ENCODE measurements around the gene FOXA3.

The FOXA3 gene

DNA sequence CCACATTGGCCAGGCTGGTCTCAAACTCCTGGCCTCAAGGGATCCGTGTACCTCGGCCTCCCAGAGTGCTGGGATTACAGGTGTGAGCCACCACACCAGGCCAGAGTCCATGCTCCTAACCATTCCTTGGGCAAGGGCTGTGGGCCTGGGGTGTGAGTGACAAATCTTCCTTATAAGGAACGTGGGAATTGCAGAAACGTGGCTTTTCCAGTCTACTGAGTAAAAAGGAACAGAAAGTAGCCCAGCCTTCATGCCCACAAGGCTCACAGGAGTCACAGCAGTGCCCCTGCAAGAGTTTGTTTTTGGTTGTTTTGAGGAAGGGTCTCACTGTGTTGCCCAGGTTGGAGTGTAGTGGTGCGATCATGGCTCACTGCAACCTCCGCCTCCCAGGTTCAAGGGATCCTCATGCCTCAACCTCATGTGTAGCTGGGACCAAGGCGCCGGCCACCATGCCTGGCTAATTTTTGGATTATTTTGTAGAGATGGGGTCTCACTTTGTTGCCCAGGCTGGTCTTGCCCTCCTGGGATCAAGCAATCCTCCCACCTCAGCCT lies 33.2 kb downstream of the FOXA3 start:
- DNase-seq = no peak

DNA sequence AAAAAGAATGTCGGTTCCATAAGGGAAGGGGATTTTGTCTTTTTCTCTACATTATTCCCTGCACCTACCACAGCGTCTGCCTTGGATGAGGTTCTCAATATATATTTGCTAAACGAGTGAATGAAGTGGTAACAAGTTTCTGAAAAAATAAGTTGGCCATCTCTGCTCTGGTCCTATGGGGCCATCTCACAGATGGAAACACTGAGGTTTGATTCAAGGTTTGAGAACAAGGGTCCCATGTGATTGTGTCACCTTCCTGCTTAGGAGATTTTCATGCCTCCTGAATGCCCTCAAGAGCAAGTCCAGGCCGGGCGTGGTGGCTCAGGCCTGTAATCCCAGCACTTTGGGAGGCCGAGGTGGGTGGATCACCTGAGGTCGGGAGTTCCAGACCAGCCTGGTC lies 35.1 kb downstream of the FOXA3 start:
- DNase-seq = no peak

- no peak for DNase-seq
These were observed 35.9 kb downstream of the FOXA3 start for GRCh38 chr19:45899919-45900589.

DNA sequence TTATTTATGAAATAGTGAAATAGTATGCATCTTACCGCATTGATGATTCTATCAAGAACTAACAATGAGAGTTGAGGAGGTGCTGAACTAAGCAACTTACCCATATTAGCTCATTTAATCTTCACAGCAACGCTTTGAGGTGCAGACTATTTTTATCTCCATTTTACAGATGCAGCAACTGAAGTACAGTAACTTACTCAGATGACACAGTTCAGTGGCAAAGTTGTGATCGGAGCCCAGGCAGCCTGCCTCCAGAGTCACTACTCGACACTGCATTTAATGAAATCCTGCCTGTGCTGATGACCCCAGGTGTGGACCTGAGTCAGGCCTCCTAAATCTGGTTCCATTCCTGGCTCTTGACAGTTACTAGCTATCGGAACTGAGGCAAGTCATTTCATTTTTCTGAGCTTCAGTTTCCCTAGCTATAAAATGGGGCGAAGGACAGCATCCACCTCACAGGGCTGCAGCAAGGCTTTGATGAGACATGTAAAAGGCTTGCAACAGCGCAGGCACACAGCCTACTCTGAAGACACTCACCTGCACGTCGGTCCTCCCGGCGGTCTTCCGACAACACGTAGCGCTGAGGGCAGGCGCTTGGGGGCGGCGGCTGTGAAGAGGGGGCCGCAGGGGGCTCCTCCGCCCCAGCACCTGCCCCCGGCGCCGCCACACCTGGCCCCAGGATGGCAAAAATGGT lies 36.8 kb downstream of the FOXA3 start:
- DNase-seq = no peak

- DNase-seq = no peak
These were observed 37.3 kb downstream of the FOXA3 start for GRCh38 chr19:45901432-45901911.

DNA sequence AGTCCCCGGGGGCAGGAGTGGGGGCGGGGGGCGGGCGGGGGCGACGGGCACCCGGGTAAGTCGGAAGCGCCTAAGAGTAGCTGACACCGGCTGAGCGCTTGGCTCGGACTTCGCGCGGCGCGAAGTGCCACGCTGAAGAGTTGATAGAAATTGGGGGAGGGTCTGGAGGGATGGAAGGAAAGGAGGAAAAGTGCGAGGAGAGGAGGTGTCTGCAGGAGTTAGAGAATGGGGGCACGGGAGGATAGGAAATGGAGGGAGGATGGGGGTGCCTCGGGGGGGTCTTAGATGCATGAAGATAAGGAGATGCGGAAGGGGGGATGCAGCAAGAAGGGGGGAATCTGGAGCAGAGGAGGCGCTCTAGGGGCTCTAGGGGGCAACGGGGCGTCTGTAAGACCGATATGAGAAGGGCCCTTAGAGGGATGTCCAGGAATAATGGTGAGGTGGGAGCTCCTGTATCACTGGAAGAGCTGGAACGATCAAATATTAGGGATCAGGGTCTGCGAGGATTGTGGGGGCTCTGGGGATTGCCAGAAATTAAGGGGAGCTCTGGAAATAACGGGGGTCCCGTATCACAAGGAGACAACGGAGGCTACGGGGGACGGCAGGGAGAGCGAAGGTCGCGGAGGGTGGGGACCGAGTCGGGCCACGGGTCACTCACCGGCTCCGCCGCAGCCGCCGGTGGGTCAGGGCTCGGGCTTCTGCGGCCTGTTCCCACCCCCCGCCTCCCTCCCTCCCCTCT lies 38.0 kb downstream of the FOXA3 start, which contains the start of gene MYPOP:
TSS of gene MYPOP (minus strand) at position 702 of the 739 bp plus-strand sequence. CDS start 840 bp downstream, outside the sequence.
- DNase-seq = no peak

- DNase-seq = peak; percentile 95 to 99 (median 98)
These were observed 38.8 kb downstream of the FOXA3 start for GRCh38 chr19:45902651-45903625.

- no peak for DNase-seq
These were observed 40.9 kb downstream of the FOXA3 start for GRCh38 chr19:45905011-45905410.

GRCh38 chr19:45906221-45906620 lies 42.1 kb downstream of the FOXA3 start:
- DNase-seq = no peak

DNA sequence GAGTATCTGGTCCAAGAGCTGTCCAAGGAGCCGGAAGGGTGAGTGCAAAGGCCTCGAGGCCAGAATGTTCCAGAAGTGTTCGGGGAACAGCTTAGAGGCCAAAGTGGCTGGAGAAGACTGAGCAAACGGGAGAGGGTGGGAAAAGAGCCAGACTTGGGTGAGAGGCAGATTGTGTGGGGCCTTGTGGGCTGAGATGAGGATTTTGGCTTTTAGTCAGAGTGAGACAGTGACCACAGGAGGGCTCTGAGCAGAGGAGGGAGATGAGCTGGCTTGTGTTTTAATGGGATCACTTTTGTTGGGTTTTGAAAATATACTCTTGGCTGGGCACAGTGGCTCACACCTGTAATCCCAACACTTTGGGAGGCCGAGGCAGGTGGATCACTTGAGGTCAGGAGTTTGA lies 44.8 kb downstream of the FOXA3 start:
- no peak for DNase-seq

DNA sequence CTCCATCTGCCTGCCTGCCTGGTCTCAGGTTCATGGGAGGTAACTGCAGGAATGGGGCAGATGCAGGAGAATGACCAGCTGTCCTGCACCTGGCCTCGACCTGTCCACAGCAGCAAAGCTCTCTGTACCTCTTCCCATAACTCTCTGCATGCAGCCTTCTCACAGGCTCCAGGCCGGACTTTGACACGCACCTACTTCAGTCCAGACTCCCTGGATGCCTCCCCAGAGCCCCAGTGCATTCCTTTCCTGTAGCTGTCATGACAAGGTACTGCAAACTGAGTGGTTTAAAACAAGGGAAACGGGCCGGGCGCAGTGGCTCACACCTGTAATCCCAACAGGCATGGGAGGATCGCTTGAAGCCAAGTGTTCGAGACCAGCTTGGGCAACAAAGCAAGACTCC lies 47.2 kb downstream of the FOXA3 start:
- DNase-seq = no peak

- DNase-seq = no peak
These were observed 50.0 kb downstream of the FOXA3 start, which contains the start of gene NANOS2 for GRCh38 chr19:45913874-45914830. Gene NANOS2, minus strand, starts transcription at chr19:45914778. Its CDS starts 85 bp downstream, at chr19:45914693.

DNA sequence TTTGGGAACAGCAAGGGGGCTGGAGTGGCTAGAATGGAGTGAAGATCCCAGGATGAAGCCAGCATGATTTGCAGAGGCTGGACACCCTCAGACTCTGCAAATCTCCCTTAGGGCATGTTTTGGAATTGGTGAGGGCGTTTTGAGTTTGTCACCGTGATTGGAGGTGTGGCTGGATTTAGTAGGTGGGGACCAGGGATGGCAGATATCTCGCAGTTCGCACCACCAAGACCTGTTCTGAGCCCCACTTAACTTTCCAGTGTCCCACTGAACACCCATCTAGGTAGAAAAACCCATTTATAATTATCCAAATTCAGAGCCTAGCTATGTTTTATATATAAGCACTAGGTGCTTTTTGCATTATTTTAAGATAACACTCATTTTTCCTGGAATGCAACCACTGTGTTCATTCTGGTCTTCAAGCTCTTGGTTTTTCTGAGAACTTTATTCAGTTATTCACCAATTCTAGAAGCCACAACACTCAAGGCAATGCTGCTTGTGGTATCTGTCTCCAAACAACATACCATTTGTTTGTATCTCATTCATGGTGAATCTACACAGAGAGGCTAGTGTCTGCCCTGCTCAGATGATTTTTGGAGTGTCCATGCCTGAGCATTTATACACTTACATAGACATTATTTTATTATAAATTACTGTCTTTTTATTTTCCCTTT lies 53.4 kb downstream of the FOXA3 start:
- DNase-seq = no peak

- DNase-seq = no peak
These were observed 54.6 kb downstream of the FOXA3 start for GRCh38 chr19:45918721-45919120.

DNA sequence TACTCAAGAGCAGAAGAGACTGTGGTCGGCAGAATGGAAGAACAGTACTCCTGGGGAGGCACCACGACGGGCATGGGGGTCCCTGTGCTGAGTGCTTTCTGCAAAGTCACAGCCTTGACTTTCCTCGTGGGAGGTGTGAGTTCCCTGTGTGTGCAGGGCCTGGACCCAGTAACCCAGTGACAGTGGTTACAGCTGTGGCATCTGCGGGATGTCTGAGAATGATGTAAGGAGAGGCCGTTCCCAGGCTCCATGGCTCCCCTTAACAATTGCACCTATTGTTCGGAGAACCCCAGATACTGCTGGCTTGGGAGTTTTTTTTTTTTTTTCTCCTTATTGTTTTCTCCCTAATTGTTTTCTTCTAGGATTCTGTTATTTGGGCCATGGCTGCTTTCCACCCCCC lies 55.6 kb downstream of the FOXA3 start:
- DNase-seq = no peak

- no peak for DNase-seq
These were observed 56.3 kb downstream of the FOXA3 start for GRCh38 chr19:45920458-45920857.

DNA sequence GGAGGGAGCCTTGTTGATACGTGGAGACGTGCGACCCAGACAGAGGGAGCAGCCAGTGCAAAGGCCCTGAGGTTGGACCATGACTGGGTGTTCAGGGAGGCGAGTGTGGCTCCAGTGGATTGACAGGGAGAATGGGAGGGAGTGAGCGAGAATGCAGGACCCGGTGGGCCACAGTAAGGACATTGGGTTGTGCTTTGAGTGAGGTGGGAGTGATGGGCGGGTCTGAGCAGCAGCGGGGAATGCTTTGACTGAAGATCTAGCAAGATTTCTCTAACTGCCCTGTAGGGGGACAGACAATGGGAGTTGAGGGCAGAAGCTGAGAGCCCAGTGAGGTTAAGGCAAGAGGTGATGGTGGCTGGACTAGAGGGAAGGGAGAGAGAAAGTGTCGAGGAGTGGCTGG lies 58.2 kb downstream of the FOXA3 start:
- DNase-seq = no peak
